Measurements from ENCODE around the gene ELFN2. TPM values are rescaled to one million over a fixed set of nuclear protein-coding genes. Genes with fewer than 3 reads are reported as not detected.

Gene ELFN2
- total and polyA plus RNA-seq, 2 donors (not counting 3 experiments of a cell fraction or from before 2014, with no cell fraction given): 0.41 to 1.3 TPM

- dilution Hi-C loops (cut with MboI; ENCODE audit: extremely low pct_ligation_motif_present, low sequenced_read_pairs): no loop called here
- no peak for FAIRE-seq
- CTCF ChIA-PET: no interaction called here
Measured at GRCh38 chr22:37391702-37392101, 35.6 kb downstream of the ELFN2 start.

More at GRCh38 chr22:37391702-37392101, 35.6 kb downstream of the ELFN2 start:
- Histone ChIP-seq H3K27me3 (ENCODE audit: control insufficient read depth in 2 of 2, insufficient read depth in 2 of 2, low read length in 2 of 2) (peaks cover 0 to 2% of the 10 kb centered on the region in 2 experiments), H3K9me1 (replicated peaks; ENCODE audit: control insufficient read depth, extremely low read depth, insufficient read depth, low read length) (no peaks in the 10 kb centered on the region), H4K20me1 (replicated peaks; ENCODE audit: control insufficient read depth, extremely low read depth, insufficient read depth, low read length) (no peaks in the 10 kb centered on the region), H3K4me3 (replicated peaks in 1 of 3; ENCODE audit: insufficient read depth in 1 of 3, low read depth in 1 of 3, low read length in 3 of 3) (no peak overlapping the region), H3K9ac (replicated peaks; ENCODE audit: extremely low read depth, insufficient read depth, low read length) (no peak overlapping the region), H3K79me2 (ENCODE audit: control insufficient read depth, insufficient read depth, low read length) (no peaks in the 10 kb centered on the region), H3K27ac (ENCODE audit: insufficient read depth, low read depth, low read length) (no peak overlapping the region), H2AFZ (ENCODE audit: low read depth, low read length) (no peak overlapping the region), H3K4me2 (ENCODE audit: insufficient read depth, low read length) (no peak overlapping the region), H3K9me3 (replicated peaks; ENCODE audit: control insufficient read depth, insufficient read depth, low read length) (no peaks in the 10 kb centered on the region), H3K36me3 (ENCODE audit: control insufficient read depth in 2 of 2, extremely low read depth in 1 of 2, insufficient read depth in 2 of 2, low read length in 2 of 2) (no peaks in the 10 kb centered on the region), H3K4me1 (ENCODE audit: control insufficient read depth, extremely low read depth, insufficient read depth, low read length) (no peaks in the 10 kb centered on the region)
- POLR2A ChIA-PET: no interaction called here
- TF ChIP-seq, protein P1, sequence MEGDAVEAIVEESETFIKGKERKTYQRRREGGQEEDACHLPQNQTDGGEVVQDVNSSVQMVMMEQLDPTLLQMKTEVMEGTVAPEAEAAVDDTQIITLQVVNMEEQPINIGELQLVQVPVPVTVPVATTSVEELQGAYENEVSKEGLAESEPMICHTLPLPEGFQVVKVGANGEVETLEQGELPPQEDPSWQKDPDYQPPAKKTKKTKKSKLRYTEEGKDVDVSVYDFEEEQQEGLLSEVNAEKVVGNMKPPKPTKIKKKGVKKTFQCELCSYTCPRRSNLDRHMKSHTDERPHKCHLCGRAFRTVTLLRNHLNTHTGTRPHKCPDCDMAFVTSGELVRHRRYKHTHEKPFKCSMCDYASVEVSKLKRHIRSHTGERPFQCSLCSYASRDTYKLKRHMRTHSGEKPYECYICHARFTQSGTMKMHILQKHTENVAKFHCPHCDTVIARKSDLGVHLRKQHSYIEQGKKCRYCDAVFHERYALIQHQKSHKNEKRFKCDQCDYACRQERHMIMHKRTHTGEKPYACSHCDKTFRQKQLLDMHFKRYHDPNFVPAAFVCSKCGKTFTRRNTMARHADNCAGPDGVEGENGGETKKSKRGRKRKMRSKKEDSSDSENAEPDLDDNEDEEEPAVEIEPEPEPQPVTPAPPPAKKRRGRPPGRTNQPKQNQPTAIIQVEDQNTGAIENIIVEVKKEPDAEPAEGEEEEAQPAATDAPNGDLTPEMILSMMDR (IDR thresholded peaks at IDR 0.05; ENCODE audit: extremely low read depth in 1 of 2, insufficient read depth in 1 of 2, low read depth in 1 of 2, low read length in 2 of 2): no peak
- no peak for TF ChIP-seq JUN (IDR thresholded peaks at IDR 0.05; ENCODE audit: borderline replicate concordance, insufficient read depth, insufficient read length, low read depth)
- TF ChIP-seq, protein P2, sequence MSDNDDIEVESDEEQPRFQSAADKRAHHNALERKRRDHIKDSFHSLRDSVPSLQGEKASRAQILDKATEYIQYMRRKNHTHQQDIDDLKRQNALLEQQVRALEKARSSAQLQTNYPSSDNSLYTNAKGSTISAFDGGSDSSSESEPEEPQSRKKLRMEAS (IDR thresholded peaks at IDR 0.05; ENCODE audit: insufficient read depth, insufficient read length): no peak
- TF ChIP-seq MYC (IDR thresholded peaks at IDR 0.05; ENCODE audit: low read depth, low read length): no peak
- TF ChIP-seq FOS (IDR thresholded peaks at IDR 0.05; ENCODE audit: borderline replicate concordance, insufficient read depth, low read length): no peak
- no peak for TF ChIP-seq GATA2 (IDR thresholded peaks at IDR 0.05; ENCODE audit: insufficient read depth, insufficient read length, low read depth, low read length)
- no peak for TF ChIP-seq POLR2A (IDR thresholded peaks at IDR 0.05; ENCODE audit: low read depth, low read length)
- TF ChIP-seq POLR2AphosphoS5 (IDR thresholded peaks at IDR 0.05; ENCODE audit: insufficient read depth, low read depth, low read length): no peak
- TF ChIP-seq EZH2 (IDR thresholded peaks at IDR 0.05; ENCODE audit: borderline replicate concordance, low read depth, low read length, severe bottlenecking): no peak
- BruUV-seq (replicated peaks): no TSS peak
- intact Hi-C loops (cut with micrococcal nuclease): no loop called here
- DNase-seq (ENCODE audit: low read depth, low spot score): no peak

All from endothelial cell of umbilical vein (primary cell).